Endothelial cell of umbilical vein (primary cell): ENCODE data around the gene TLN1. TPM values are rescaled to one million over a fixed set of nuclear protein-coding genes. Genes with fewer than 3 reads are reported as not detected.
A peak's percentile ranks its signal among the peaks of the same experiment; 100 is the strongest.

Experiments used
- BruUV-seq: library from RNA; stranded (reverse); fragments of 400-500 nt; replicated peaks from 2 replicates; lab custom pipeline; 2021; lab: Mats Ljungman, UMichigan
- CTCF ChIA-PET: fragments of 300-600, 350-600 bp; sonication (Branson Sonifier 250); formaldehyde crosslinking; loops from one replicate; lab custom pipeline; 2021; ENCODE audit warnings: antibody characterized with exemption, inconsistent platforms; lab: Charles Lee
- POLR2A ChIA-PET: fragments of 300-600, 350-600 bp; sonication (Branson Sonifier 250); formaldehyde crosslinking; loops from one replicate; lab custom pipeline; 2021; ENCODE audit warnings: antibody characterized with exemption, inconsistent platforms; lab: Charles Lee
- DNase-seq: peaks from one replicate; pipeline ENCODE4 v3.0.0-alpha.2; 2011; ENCODE audit warnings: low read depth, low spot score
- FAIRE-seq: peaks from 2 replicates; lab custom pipeline; 2011; peaks lifted over from hg19 to GRCh38; lab: Jason Lieb, UNC
- H2AFZ ChIP-seq: 2 replicates; pipeline ENCODE4 v1.6.0; 2012; ENCODE audit warnings: low read depth, low read length, control low read depth, inconsistent platforms
- H3K27ac ChIP-seq: 2 replicates; pipeline ENCODE4 v1.5.1; 2011; ENCODE audit warnings: low read depth, mild to moderate bottlenecking, control low read depth, low read length, moderate library complexity; ENCODE audit not compliant: insufficient read depth
- H3K27me3 ChIP-seq, 2 experiments: 2 replicates each; pipeline versions ENCODE4 v1.6.0 to v1.6.1; 2011; ENCODE audit warnings: low read length in 2 of 2, mixed read lengths in 1 of 2; ENCODE audit not compliant: control insufficient read depth in 2 of 2, insufficient read depth in 2 of 2
- H3K36me3 ChIP-seq, 2 experiments: 2 replicates in 1 of 2; 3 replicates in 1 of 2; pipeline ENCODE4 v1.5.1; 2011; ENCODE audit warnings: low read length in 2 of 2, mild to moderate bottlenecking in 1 of 2, moderate library complexity in 1 of 2; ENCODE audit not compliant: control insufficient read depth in 2 of 2, insufficient read depth in 2 of 2; ENCODE audit errors: extremely low read depth in 1 of 2
- H3K4me1 ChIP-seq: 3 replicates; pipeline ENCODE4 v1.5.1; 2011; ENCODE audit warnings: mild to moderate bottlenecking, low read length; ENCODE audit not compliant: control insufficient read depth, insufficient read depth; ENCODE audit errors: extremely low read depth
- H3K4me2 ChIP-seq: 2 replicates; pipeline ENCODE4 v1.6.1; 2011; ENCODE audit warnings: low read length, control low read depth, mixed read lengths; ENCODE audit not compliant: insufficient read depth
- H3K4me3 ChIP-seq, 3 experiments: fragments of 200-600 bp in 1 of 3; sonication (generic), shearing (Covaris generic) in 1 of 3; replicated peaks in 1 of 3; 2 replicates each; pipeline ENCODE4 v1.5.1; 2011 to 2016; ENCODE audit warnings: control low read depth in 3 of 3, low read length in 3 of 3, mild to moderate bottlenecking in 2 of 3, inconsistent platforms in 1 of 3, low read depth in 1 of 3, moderate library complexity in 1 of 3; ENCODE audit not compliant: insufficient read depth in 1 of 3
- H3K79me2 ChIP-seq: 2 replicates; pipeline ENCODE4 v1.6.0; 2012; ENCODE audit warnings: low read length, inconsistent platforms; ENCODE audit not compliant: control insufficient read depth, insufficient read depth
- H3K9ac ChIP-seq: replicated peaks from 2 replicates; pipeline ENCODE3; 2011; ENCODE audit warnings: low read length, control low read depth; ENCODE audit not compliant: insufficient read depth; ENCODE audit errors: extremely low read depth
- H3K9me1 ChIP-seq: replicated peaks from 3 replicates; pipeline ENCODE4 v1.6.0; 2011; ENCODE audit warnings: mild to moderate bottlenecking, low read length; ENCODE audit not compliant: control insufficient read depth, insufficient read depth; ENCODE audit errors: extremely low read depth
- H3K9me3 ChIP-seq: replicated peaks from 2 replicates; pipeline ENCODE4 v1.5.1; 2012; ENCODE audit warnings: low read length, inconsistent platforms; ENCODE audit not compliant: control insufficient read depth, insufficient read depth
- H4K20me1 ChIP-seq: replicated peaks from 2 replicates; pipeline ENCODE3; 2011; ENCODE audit warnings: mild to moderate bottlenecking, low read length; ENCODE audit not compliant: control insufficient read depth, insufficient read depth; ENCODE audit errors: extremely low read depth
- CTCF ChIP-seq, 2 donors: IDR thresholded peaks; 1 replicate in 1 of 2; 2 replicates in 1 of 2; pipeline ENCODE4 v1.5.1; 2011; ENCODE audit warnings: low read length in 2 of 2, mild to moderate bottlenecking in 2 of 2, moderate library complexity in 2 of 2, control low read depth in 1 of 2, inconsistent platforms in 1 of 2, low read depth in 1 of 2; ENCODE audit not compliant: insufficient read depth in 1 of 2; ENCODE audit errors: extremely low read depth in 1 of 2
- EZH2 ChIP-seq: IDR thresholded peaks from 2 replicates; pipeline ENCODE4 v1.6.1; 2012; ENCODE audit warnings: borderline replicate concordance, low read depth, mild to moderate bottlenecking, moderate library complexity, low read length, inconsistent platforms; ENCODE audit not compliant: severe bottlenecking
- JUN ChIP-seq: IDR thresholded peaks from 2 replicates; pipeline ENCODE4 v1.6.1; 2011; ENCODE audit warnings: borderline replicate concordance, low read depth; ENCODE audit not compliant: insufficient read length, insufficient read depth
- MAX ChIP-seq: IDR thresholded peaks from 2 replicates; pipeline ENCODE4 v1.6.1; 2011; ENCODE audit not compliant: insufficient read depth, insufficient read length
- POLR2A ChIP-seq: IDR thresholded peaks from 2 replicates; pipeline ENCODE4 v1.6.1; 2012; ENCODE audit warnings: low read depth, mild to moderate bottlenecking, control low read depth, low read length
- POLR2AphosphoS5 ChIP-seq: IDR thresholded peaks from 2 replicates; pipeline ENCODE4 v1.6.1; 2012; ENCODE audit warnings: low read depth, mild to moderate bottlenecking, control low read depth, low read length, moderate library complexity; ENCODE audit not compliant: insufficient read depth
- dilution Hi-C: fragments of 300-500 bp; cut with MboI; formaldehyde crosslinking; loops from one replicate; pipeline ENCODE4 v1.15.0; 2019; ENCODE audit warnings: low sequenced_read_pairs; ENCODE audit not compliant: extremely low pct_ligation_motif_present
- intact Hi-C: fragments of 100-400 bp; cut with micrococcal nuclease; formaldehyde crosslinking; loops from one replicate; pipeline ENCODE4 v1.10.0; 2022
- polyA plus RNA-seq, 4 experiments: library from polyadenylated mRNA; depleted of rRNA in 3 of 4; stranded (reverse) in 3 of 4; unstranded in 1 of 4; fragments of >200 nt; gene quantifications; 2 replicates each; pipeline versions ENCODE4 v1.2.1 to v1.2.3, GENCODE V29; 2011 to 2012; ENCODE audit warnings: missing spikeins in 1 of 4
- total RNA-seq: library from RNA; stranded (reverse); gene quantifications from 2 replicates; pipeline ENCODE4 v1.2.3, GENCODE V29; 2021

The TLN1 gene
- total and polyA plus RNA-seq, 2 donors (not counting 3 experiments of a cell fraction or from before 2014, with no cell fraction given) = 120 to 450 TPM

- Histone ChIP-seq H2AFZ (no peak overlapping the region), H3K9ac (peak overlapping the region; percentile 92), H3K4me3 (peak overlapping the region; percentile 39 to 92 (median 79)), H3K9me1 (no peaks in the 10 kb centered on the region), H3K4me1 (peaks cover 63% of the 10 kb centered on the region), H3K27ac (peak overlapping the region; percentile 79), H3K9me3 (no peaks in the 10 kb centered on the region), H3K4me2 (peak overlapping the region; percentile 97), H3K79me2 (peaks cover 78% of the 10 kb centered on the region), H3K36me3 (peaks cover 5 to 9% of the 10 kb centered on the region in 2 experiments), H4K20me1 (no peaks in the 10 kb centered on the region), H3K27me3 (no peaks in the 10 kb centered on the region)
- ChIA-PET CTCF (interaction anchor here (1.0 to 4.1 kb wide), 17 partner anchors 9 to 152 kb away, joined by 3 to 52 read pairs (median 9); partner anchors contain the start of genes GBA2, HINT2, RGP1 and SPAG8), POLR2A (no interaction called here)
- intact Hi-C loops (loop anchor here (1.0 to 5.0 kb wide), 2 partner anchors 73 to 152 kb away; no protein-coding TSS in a partner anchor), dilution Hi-C loops (no loop called here)
- DNase-seq (peak; percentile 52), FAIRE-seq (peak; percentile 54)
- TSS peak; percentile 24 for BruUV-seq
- TF ChIP-seq POLR2AphosphoS5 = no peak
- no peak for TF ChIP-seq MAX
- TF ChIP-seq CTCF (IDR thresholded peaks at IDR 0.05; ENCODE audit: extremely low read depth in 1 of 2, insufficient read depth in 1 of 2, low read depth in 1 of 2, low read length in 2 of 2) = peak; percentile 67 to 69
- no peak for TF ChIP-seq JUN
- TF ChIP-seq EZH2 = no peak
- TF ChIP-seq POLR2A = peak; percentile 10
These were observed 2.1 kb downstream of the TLN1 start for GRCh38 chr9:35729700-35730485.
